Glutamatergic neuron (in vitro differentiated cells): ENCODE data around the gene LDHAL6B. TPM values are rescaled to one million over a fixed set of nuclear protein-coding genes. Genes with fewer than 3 reads are reported as not detected.

Experiments used
- DNase-seq: peaks from one replicate; pipeline ENCODE4 v3.0.0; 2022
- H3K27ac Mint-ChIP-seq: one replicate; pipeline ENCODE4 v1.8.0; 2020; ENCODE audit warnings: mild to moderate bottlenecking, mixed read lengths, inconsistent platforms; ENCODE audit not compliant: unreplicated experiment
- H3K27me3 Mint-ChIP-seq: one replicate; pipeline ENCODE4 v1.8.0; 2020; ENCODE audit warnings: mild to moderate bottlenecking, moderate library complexity, mixed read lengths, inconsistent platforms; ENCODE audit not compliant: unreplicated experiment
- H3K36me3 Mint-ChIP-seq: one replicate; pipeline ENCODE4 v1.8.0; 2020; ENCODE audit warnings: mild to moderate bottlenecking, mixed read lengths, inconsistent platforms; ENCODE audit not compliant: unreplicated experiment
- H3K4me1 Mint-ChIP-seq: one replicate; pipeline ENCODE4 v1.8.0; 2020; ENCODE audit warnings: mild to moderate bottlenecking, low read depth, mixed read lengths, inconsistent platforms; ENCODE audit not compliant: unreplicated experiment
- H3K4me3 Mint-ChIP-seq: one replicate; pipeline ENCODE4 v1.8.0; 2020; ENCODE audit warnings: mild to moderate bottlenecking, mixed read lengths, inconsistent platforms; ENCODE audit not compliant: unreplicated experiment
- H3K9me3 Mint-ChIP-seq: one replicate; pipeline ENCODE4 v1.8.0; 2020; ENCODE audit warnings: mild to moderate bottlenecking, moderate library complexity, mixed read lengths, inconsistent platforms; ENCODE audit not compliant: unreplicated experiment
- CTCF ChIP-seq: fragments of 200-600 bp; sonication (generic); IDR thresholded peaks from one replicate; pipeline ENCODE4 v1.5.0; 2021; ENCODE audit not compliant: partially characterized antibody, unreplicated experiment
- total RNA-seq: library from RNA; stranded (reverse); fragmentation: NEBNext Ultra II Directional; extraction: Animal tissue kit (Norgen Biotek cat#: 25700); gene quantifications from one replicate; pipeline ENCODE4 v1.2.1, GENCODE V29; 2021; ENCODE audit not compliant: unreplicated experiment

The LDHAL6B gene
- total RNA-seq, 1 donor from 2014 or later: not detected

- peaks cover 5% of the 10 kb centered on the region for H3K36me3 Mint-ChIP-seq
Observed at GRCh38 chr15:59186501-59186900, 20.1 kb upstream of the LDHAL6B start.

GRCh38 chr15:59189241-59189640 is 17.4 kb upstream of the LDHAL6B start:
- Mint-ChIP-seq H3K4me1 (no peaks in the 10 kb centered on the region), H3K27ac (no peak overlapping the region), H3K27me3 (peaks cover 1% of the 10 kb centered on the region), H3K4me3 (no peak overlapping the region), H3K36me3 (no peaks in the 10 kb centered on the region), H3K9me3 (no peaks in the 10 kb centered on the region)
- DNase-seq: no peak
- TF ChIP-seq CTCF: no peak

More at GRCh38 chr15:59186501-59186900, 20.1 kb upstream of the LDHAL6B start:
- Mint-ChIP-seq H3K4me1 (no peaks in the 10 kb centered on the region), H3K27ac (no peak overlapping the region), H3K27me3 (no peaks in the 10 kb centered on the region), H3K9me3 (no peaks in the 10 kb centered on the region), H3K4me3 (no peak overlapping the region)
- no peak for TF ChIP-seq CTCF
- DNase-seq: no peak

- H3K27ac Mint-ChIP-seq: no peak overlapping the region
- no peak for TF ChIP-seq CTCF
- no peak for DNase-seq
- H3K27me3 Mint-ChIP-seq: peaks cover 1% of the 10 kb centered on the region
- H3K4me1 Mint-ChIP-seq: no peaks in the 10 kb centered on the region
- no peaks in the 10 kb centered on the region for H3K36me3 Mint-ChIP-seq
- no peak overlapping the region for H3K4me3 Mint-ChIP-seq
- H3K9me3 Mint-ChIP-seq: no peaks in the 10 kb centered on the region
Observed at GRCh38 chr15:59190291-59190690, 16.4 kb upstream of the LDHAL6B start.

- peaks cover 1% of the 10 kb centered on the region for H3K27me3 Mint-ChIP-seq
- no peak overlapping the region for H3K4me3 Mint-ChIP-seq
- no peak overlapping the region for H3K27ac Mint-ChIP-seq
- no peaks in the 10 kb centered on the region for H3K4me1 Mint-ChIP-seq
- no peaks in the 10 kb centered on the region for H3K9me3 Mint-ChIP-seq
- H3K36me3 Mint-ChIP-seq: no peaks in the 10 kb centered on the region
- TF ChIP-seq CTCF: no peak
- DNase-seq: no peak
Observed at GRCh38 chr15:59191855-59192237, 14.8 kb upstream of the LDHAL6B start.

GRCh38 chr15:59194639-59195325 is 11.9 kb upstream of the LDHAL6B start:
- H3K27ac Mint-ChIP-seq: no peak overlapping the region
- H3K36me3 Mint-ChIP-seq: no peaks in the 10 kb centered on the region
- H3K27me3 Mint-ChIP-seq: peaks cover 1% of the 10 kb centered on the region
- no peak overlapping the region for H3K4me3 Mint-ChIP-seq
- H3K4me1 Mint-ChIP-seq: no peaks in the 10 kb centered on the region
- H3K9me3 Mint-ChIP-seq: no peaks in the 10 kb centered on the region
- DNase-seq: no peak
- TF ChIP-seq CTCF: no peak
